Pancreas (tissue), 10 donors: Measurements from ENCODE around the gene NEGR1. TPM values are rescaled to one million over a fixed set of nuclear protein-coding genes. Genes with fewer than 3 reads are reported as not detected.

Experiments used
- ATAC-seq, 4 donors: fragments of 200-7000 bp; cut with Tn5 transposase; one replicate each; pipeline versions ENCODE4 v1.8.0 to v1.9.1; 2020; ENCODE audit warnings: mild to moderate bottlenecking in 4 of 4, moderate library complexity in 4 of 4
- DNase-seq, 6 donors: peaks; one replicate each; pipeline ENCODE4 v3.0.0-alpha.2; 2020
- FAIRE-seq: peaks from 2 replicates; lab custom pipeline; 2012; peaks lifted over from hg19 to GRCh38; lab: Jason Lieb, UNC
- H3K27ac ChIP-seq, 4 donors: fragments of 200-600 bp; sonication (generic); 1 replicate in 3 of 4; 2 replicates in 1 of 4; pipeline versions ENCODE4 v1.5.0 to v1.8.0; 2020
- H3K27me3 ChIP-seq, 4 donors: fragments of 200-600 bp; one replicate each; pipeline ENCODE4 v1.8.0; 2021
- H3K36me3 ChIP-seq, 3 donors: fragments of 200-600 bp; sonication (generic) in 1 of 3; one replicate each; pipeline versions ENCODE4 v1.5.0 to v1.8.0; 2020 to 2021
- H3K4me1 ChIP-seq, 3 donors: fragments of 200-600 bp; one replicate each; pipeline ENCODE4 v1.8.0; 2021
- H3K4me3 ChIP-seq, 4 donors: fragments of 200-600 bp; sonication (generic) in 2 of 4; one replicate each; pipeline versions ENCODE4 v1.5.0 to v1.8.0; 2020 to 2021
- H3K9me3 ChIP-seq, 4 donors: fragments of 200-600 bp; one replicate each; pipeline ENCODE4 v1.8.0; 2021
- CTCF ChIP-seq, 4 donors: fragments of 200-600 bp; sonication (generic) in 3 of 4; IDR thresholded peaks; one replicate each; pipeline versions ENCODE4 v1.5.0 to v1.8.0; 2021; ENCODE audit warnings: antibody characterized with exemption in 4 of 4
- WGBS, 2 donors: extraction: QIAGEN DNeasy Blood & Tissue Kit; methylation state at CpG; one replicate each; pipeline ENCODE4 v1.1.7; 2013; 5-methylcytosine and 5-hydroxymethylcytosine counted together
- intact Hi-C, 3 donors: fragments of 100-400 bp; cut with DNase I; formaldehyde crosslinking; loops; one replicate each; pipeline versions ENCODE4 v1.11.1 to v1.14.2; 2022
- polyA plus RNA-seq, 2 donors: library from polyadenylated mRNA; stranded (reverse); fragments of 200-250 nt; gene quantifications; one replicate each; pipeline ENCODE4 v1.2.3, GENCODE V29; 2013
- total RNA-seq, 6 donors: library from RNA; stranded (reverse); fragmentation: NEBNext Ultra II Directional in 4 of 6; extraction: Animal tissue kit (Norgen Biotek cat#: 25700) in 4 of 6; gene quantifications; one replicate each; pipeline versions ENCODE4 v1.2.1 to v1.2.4, GENCODE V29; 2021 to 2023
- donor health status: healthy with polysubstance abuse.
- donor health status: DM: no; HTN: no; CAD: no; lungs with moderate emphysema.
- donor health status: DM: no; HTN: no; CAD: no.
- donor health status: control.
- donor health status: control.
- donor health status: Bipolar disorder and iron deficiency.
- donor health status: DM: yes; HTN: yes; CAD: no.
- donor health status: DM: no; HTN: no; CAD: no.
- donor health status: DM: no; HTN: no; CAD: no.
- donor health status: DM: yes; HTN: yes; CAD: no.

Gene NEGR1
- total and polyA plus RNA-seq, 8 donors, result 1.2 to 9.3 (median 3.4) TPM

- DNase-seq, result no peak
Observed at GRCh38 chr1:71850936-71851335, 431.4 kb downstream of the NEGR1 start.

GRCh38 chr1:71850515-71850914 is 431.8 kb downstream of the NEGR1 start:
- Histone ChIP-seq H3K4me1 (no peaks in the 10 kb centered on the region), H3K9me3 (no peaks in the 10 kb centered on the region), H3K36me3 (no peaks in the 10 kb centered on the region), H3K27me3 (no peaks in the 10 kb centered on the region), H3K27ac (no peak overlapping the region), H3K4me3 (no peak overlapping the region)
- ATAC-seq, result no peak
- intact Hi-C loops, result no loop called here
- DNase-seq, result no peak
- TF ChIP-seq CTCF (IDR thresholded peaks at IDR 0.05), result no peak
- FAIRE-seq, result no peak

More at GRCh38 chr1:71850936-71851335, 431.4 kb downstream of the NEGR1 start:
- no peaks in the 10 kb centered on the region for H3K4me1 ChIP-seq
- intact Hi-C loops, result no loop called here
- H3K9me3 ChIP-seq, result no peaks in the 10 kb centered on the region
- WGBS, 2 donors, result 83 to 87% methylated on average over 3 of the region's 3 CpGs
- no peaks in the 10 kb centered on the region for H3K27me3 ChIP-seq
- ATAC-seq (peak in 3 of 4 donors; percentile 17 to 51 (median 45)), FAIRE-seq (no peak)
- TF ChIP-seq CTCF (IDR thresholded peaks at IDR 0.05), result no peak
- H3K36me3 ChIP-seq, result no peaks in the 10 kb centered on the region
- H3K27ac ChIP-seq, result no peak overlapping the region
- H3K4me3 ChIP-seq, result no peak overlapping the region

GRCh38 chr1:71843012-71843411 is 439.3 kb downstream of the NEGR1 start:
- Histone ChIP-seq H3K9me3 (no peaks in the 10 kb centered on the region), H3K27me3 (no peaks in the 10 kb centered on the region), H3K4me1 (no peaks in the 10 kb centered on the region), H3K36me3 (no peaks in the 10 kb centered on the region), H3K4me3 (no peak overlapping the region), H3K27ac (no peak overlapping the region)
- FAIRE-seq (no peak), DNase-seq (no peak), ATAC-seq (no peak)
- intact Hi-C loops, result no loop called here
- TF ChIP-seq CTCF (IDR thresholded peaks at IDR 0.05), result no peak
- WGBS, 2 donors, result 85 to 86% methylated on average over 2 of the region's 2 CpGs

- no peak for DNase-seq
Observed at GRCh38 chr1:71839876-71840275, 442.5 kb downstream of the NEGR1 start.

More at GRCh38 chr1:71839876-71840275, 442.5 kb downstream of the NEGR1 start:
- Histone ChIP-seq H3K9me3 (no peaks in the 10 kb centered on the region), H3K36me3 (no peaks in the 10 kb centered on the region), H3K4me3 (no peak overlapping the region), H3K4me1 (no peaks in the 10 kb centered on the region), H3K27ac (no peak overlapping the region), H3K27me3 (no peaks in the 10 kb centered on the region)
- ATAC-seq (no peak), FAIRE-seq (no peak)
- no peak for TF ChIP-seq CTCF (IDR thresholded peaks at IDR 0.05)
- 73 to 80% methylated on average over 4 of the region's 4 CpGs for WGBS, 2 donors
- intact Hi-C loops, result no loop called here
